Choroid plexus epithelial cell (primary cell): Measurements from ENCODE around the gene KRCC1.

Source experiments
- DNase-seq: peaks from one replicate; pipeline ENCODE4 v3.0.0-alpha.2; 2010; ENCODE audit warnings: low read depth
- H3K4me3 ChIP-seq: 2 replicates; pipeline ENCODE4 v1.5.1; 2011; ENCODE audit warnings: low read depth, mild to moderate bottlenecking, control low read depth, low read length, moderate library complexity
- CTCF ChIP-seq: conservative IDR thresholded peaks from 2 replicates; pipeline ENCODE4 v1.5.1; 2011; ENCODE audit warnings: low read depth, mild to moderate bottlenecking, control low read depth, inconsistent platforms, low read length, moderate library complexity

The KRCC1 gene

GRCh38 chr2:88078643-88079172, 23.1 kb upstream of the KRCC1 start:
- no peak for DNase-seq
- H3K4me3 ChIP-seq, result no peak overlapping the region
- no peak for TF ChIP-seq CTCF

GRCh38 chr2:88077080-88077479, 21.5 kb upstream of the KRCC1 start:
- no peak for TF ChIP-seq CTCF
- H3K4me3 ChIP-seq, result no peak overlapping the region
- DNase-seq, result no peak

GRCh38 chr2:88074854-88075292, 19.3 kb upstream of the KRCC1 start:
- no peak for TF ChIP-seq CTCF
- DNase-seq, result peak; percentile 69
- H3K4me3 ChIP-seq, result no peak overlapping the region

- no peak for TF ChIP-seq CTCF
- no peak for DNase-seq
- H3K4me3 ChIP-seq, result no peak overlapping the region
Measured at GRCh38 chr2:88074150-88074549, 18.6 kb upstream of the KRCC1 start.

GRCh38 chr2:88071365-88071764, 15.8 kb upstream of the KRCC1 start:
- DNase-seq, result no peak
- no peak for TF ChIP-seq CTCF

GRCh38 chr2:88070055-88070454, 14.5 kb upstream of the KRCC1 start:
- no peak for DNase-seq
- H3K4me3 ChIP-seq, result no peak overlapping the region
- no peak for TF ChIP-seq CTCF

More at GRCh38 chr2:88071365-88071764, 15.8 kb upstream of the KRCC1 start:
- H3K4me3 ChIP-seq, result no peak overlapping the region

- DNase-seq, result no peak
- H3K4me3 ChIP-seq, result no peak overlapping the region
- TF ChIP-seq CTCF, result no peak
Measured at GRCh38 chr2:88069117-88069516, 13.5 kb upstream of the KRCC1 start.
